ENCODE measurements around the gene PET117. TPM values are rescaled to one million over a fixed set of nuclear protein-coding genes. Genes with fewer than 3 reads are reported as not detected.
"Not testable (repeated sequence)": the region's sequence is repeated elsewhere in the genome, so short reads cannot be mapped to it uniquely, and the experiment has no call there.

PET117 gene
- total RNA-seq, 1 experiment from 2014 or later, result 4.9 TPM

DNA sequence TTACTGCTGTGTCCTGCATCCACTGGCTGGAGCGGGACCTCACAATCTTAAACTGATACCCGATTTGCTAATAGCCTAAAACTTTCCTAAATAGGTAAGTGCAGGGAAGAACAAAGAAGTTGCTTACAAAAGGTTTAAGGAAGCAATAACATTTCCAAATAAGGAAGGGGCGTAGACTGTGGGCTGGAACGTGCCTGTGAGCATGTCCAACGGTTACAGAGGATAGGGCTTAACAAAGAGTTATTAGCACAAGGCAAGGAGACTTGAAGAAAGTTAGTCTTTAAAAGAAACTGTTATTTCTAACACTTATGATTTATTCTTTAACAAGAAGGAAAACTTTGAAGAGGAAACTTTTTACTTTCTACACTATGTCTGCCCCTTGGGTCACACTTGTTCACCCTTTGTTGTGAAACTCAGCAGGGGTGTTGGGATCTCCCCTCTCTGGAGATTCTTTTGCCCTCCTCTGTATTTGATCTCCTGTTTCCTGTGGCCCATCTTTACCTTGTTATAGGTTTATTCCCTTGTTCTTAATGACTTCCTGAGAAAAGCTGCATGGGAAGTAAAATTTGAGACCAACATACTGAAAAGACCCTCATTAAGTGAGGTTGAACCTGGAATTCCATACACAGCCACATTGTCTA, 28.7 kb downstream of the PET117 start:
- Histone ChIP-seq H3K79me2 (ENCODE audit: low read length) (peaks cover 48% of the 10 kb centered on the region), H3K9me2 (replicated peaks; ENCODE audit: insufficient read depth, low read length) (no peaks in the 10 kb centered on the region), H3K4me2 (ENCODE audit: low read depth, low read length, poor library complexity, severe bottlenecking) (no peak overlapping the region), H3K27ac (ENCODE audit: low read length) (no peak overlapping the region), H3K9ac (ENCODE audit: low read length) (no peak overlapping the region), H4K20me1 (ENCODE audit: insufficient read depth, low read depth, low read length) (no peaks in the 10 kb centered on the region), H3K27me3 (ENCODE audit: low read length) (no peaks in the 10 kb centered on the region), H3K9me3 (ENCODE audit: low read length) (no peaks in the 10 kb centered on the region), H2AFZ (ENCODE audit: low read length) (no peak overlapping the region), H3K4me1 (ENCODE audit: low read length) (no peaks in the 10 kb centered on the region), H3K4me3 (ENCODE audit: low read length) (no peak overlapping the region), H3K36me3 (ENCODE audit: insufficient read depth, low read length) (peaks cover 29% of the 10 kb centered on the region; the same call in 1 of the 2 replicates)
- DNase-seq, result no peak

DNA sequence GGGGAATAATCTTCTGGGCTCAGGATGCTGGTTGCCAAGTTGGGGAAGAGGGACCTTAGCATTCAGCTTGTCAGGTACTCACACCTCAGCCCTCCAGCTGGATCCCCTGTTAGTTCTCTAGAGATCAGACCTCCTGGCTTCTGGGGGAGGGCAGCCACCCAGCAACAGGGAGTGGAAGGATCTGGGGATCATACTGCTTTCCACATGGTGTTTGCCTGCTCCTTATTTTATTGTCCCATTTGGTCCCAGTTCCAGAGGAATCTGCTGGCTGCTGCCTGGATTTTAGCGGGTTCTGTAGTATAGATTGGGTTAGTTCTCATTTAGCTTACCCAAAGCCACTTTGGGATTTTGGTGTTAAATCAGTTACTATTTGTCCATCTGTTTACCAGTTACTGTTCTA, 29.3 kb downstream of the PET117 start:
- Histone ChIP-seq H3K9me2 (replicated peaks; ENCODE audit: insufficient read depth, low read length) (no peaks in the 10 kb centered on the region), H3K4me1 (ENCODE audit: low read length) (no peaks in the 10 kb centered on the region), H4K20me1 (ENCODE audit: insufficient read depth, low read depth, low read length) (no peaks in the 10 kb centered on the region), H3K4me3 (ENCODE audit: low read length) (no peak overlapping the region), H3K4me2 (ENCODE audit: low read depth, low read length, poor library complexity, severe bottlenecking) (no peak overlapping the region), H3K9me3 (ENCODE audit: low read length) (no peaks in the 10 kb centered on the region), H2AFZ (ENCODE audit: low read length) (no peak overlapping the region), H3K36me3 (ENCODE audit: insufficient read depth, low read length) (peaks cover 29% of the 10 kb centered on the region; the same call in 1 of the 2 replicates), H3K79me2 (ENCODE audit: low read length) (peaks cover 48% of the 10 kb centered on the region), H3K9ac (ENCODE audit: low read length) (no peak overlapping the region), H3K27me3 (ENCODE audit: low read length) (no peaks in the 10 kb centered on the region), H3K27ac (ENCODE audit: low read length) (no peak overlapping the region)
- DNase-seq, result no peak

DNA sequence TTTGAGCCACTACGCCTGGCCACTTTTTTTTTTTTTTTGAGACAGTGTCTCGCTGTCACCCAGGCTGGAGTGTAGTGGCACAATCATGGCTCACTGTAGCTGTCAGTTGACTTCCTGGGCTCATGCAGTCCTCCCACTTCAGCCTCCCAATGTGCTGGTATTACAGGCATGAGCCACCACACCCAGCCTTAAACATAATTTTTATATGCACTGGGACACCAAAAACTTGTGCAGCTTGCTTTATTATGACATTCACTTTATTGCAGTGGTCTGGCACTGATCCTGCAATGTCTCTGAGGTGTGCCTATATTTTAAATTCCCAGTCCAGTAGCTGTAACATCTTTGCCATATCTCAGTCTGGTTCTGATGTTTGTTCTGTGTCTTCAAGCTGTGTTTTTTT, 34.7 kb downstream of the PET117 start:
- Histone ChIP-seq H3K9me3 (ENCODE audit: low read length) (no peaks in the 10 kb centered on the region), H3K36me3 (ENCODE audit: insufficient read depth, low read length) (peaks cover 18% of the 10 kb centered on the region; the same call in 1 of the 2 replicates), H3K27me3 (ENCODE audit: low read length) (no peaks in the 10 kb centered on the region)

DNA sequence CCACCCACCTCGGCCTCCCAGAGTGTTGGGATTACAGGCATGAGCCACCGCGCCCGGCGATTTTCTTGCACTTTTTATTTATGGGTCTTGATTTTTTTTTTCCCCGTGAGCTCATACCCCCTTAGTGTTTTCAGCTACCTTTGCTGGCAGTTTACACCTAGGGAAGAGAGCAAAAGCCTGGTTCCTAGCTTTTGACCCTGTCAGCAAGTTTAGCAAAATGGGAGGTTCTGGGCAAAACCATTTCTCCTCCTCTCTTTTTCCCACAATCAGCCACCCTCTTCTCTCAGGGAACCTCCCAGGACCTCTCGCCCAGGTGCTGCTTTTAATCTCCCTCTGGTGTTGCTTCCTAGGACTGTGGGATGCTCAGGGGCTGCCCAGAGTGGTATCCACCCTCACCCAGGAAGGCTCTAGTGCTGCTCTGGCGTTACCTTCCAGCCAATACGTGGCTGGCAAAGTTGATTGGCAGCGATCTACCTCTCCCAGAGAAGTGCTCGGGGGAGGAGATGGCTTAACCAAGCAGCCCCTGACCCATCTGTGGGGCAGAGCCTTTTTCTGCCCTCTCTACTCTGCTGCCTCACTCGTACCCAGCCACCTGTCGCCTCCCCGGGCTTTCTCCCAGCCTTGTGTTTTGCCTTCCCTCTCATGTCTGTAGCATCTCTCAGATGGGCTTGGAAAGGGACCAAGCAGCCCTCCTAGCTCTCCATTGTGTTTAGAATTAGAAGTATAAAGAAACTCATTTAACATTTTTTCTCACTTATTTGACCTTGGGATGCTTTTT, 37.4 kb downstream of the PET117 start:
- H3K9me2 ChIP-seq (replicated peaks; ENCODE audit: insufficient read depth, low read length), result no peaks in the 10 kb centered on the region
- H3K36me3 ChIP-seq (ENCODE audit: insufficient read depth, low read length), result peaks cover 17% of the 10 kb centered on the region; the same call in 1 of the 2 replicates
- no peak for DNase-seq
- no peak overlapping the region for H2AFZ ChIP-seq (ENCODE audit: low read length)
- no peak overlapping the region for H3K9ac ChIP-seq (ENCODE audit: low read length)
- no peak overlapping the region for H3K4me3 ChIP-seq (ENCODE audit: low read length)
- no peaks in the 10 kb centered on the region for H3K27me3 ChIP-seq (ENCODE audit: low read length)
- no peak overlapping the region for H3K27ac ChIP-seq (ENCODE audit: low read length)
- H3K4me2 ChIP-seq (ENCODE audit: low read depth, low read length, poor library complexity, severe bottlenecking), result no peak overlapping the region
- peaks cover 58% of the 10 kb centered on the region for H3K79me2 ChIP-seq (ENCODE audit: low read length)
- no peaks in the 10 kb centered on the region for H3K9me3 ChIP-seq (ENCODE audit: low read length)
- no peaks in the 10 kb centered on the region for H4K20me1 ChIP-seq (ENCODE audit: insufficient read depth, low read depth, low read length)
- no peaks in the 10 kb centered on the region for H3K4me1 ChIP-seq (ENCODE audit: low read length)

More for the DNA sequence above, 34.7 kb downstream of the PET117 start:
- peaks cover 67% of the 10 kb centered on the region for H3K79me2 ChIP-seq (ENCODE audit: low read length)
- H3K4me2 ChIP-seq (ENCODE audit: low read depth, low read length, poor library complexity, severe bottlenecking), result no peak overlapping the region
- no peaks in the 10 kb centered on the region for H4K20me1 ChIP-seq (ENCODE audit: insufficient read depth, low read depth, low read length)
- H3K27ac ChIP-seq (ENCODE audit: low read length), result no peak overlapping the region
- H3K4me1 ChIP-seq (ENCODE audit: low read length), result no peaks in the 10 kb centered on the region
- no peaks in the 10 kb centered on the region for H3K9me2 ChIP-seq (replicated peaks; ENCODE audit: insufficient read depth, low read length)
- DNase-seq, result no peak
- no peak overlapping the region for H2AFZ ChIP-seq (ENCODE audit: low read length)
- no peak overlapping the region for H3K4me3 ChIP-seq (ENCODE audit: low read length)
- H3K9ac ChIP-seq (ENCODE audit: low read length), result no peak overlapping the region

DNA sequence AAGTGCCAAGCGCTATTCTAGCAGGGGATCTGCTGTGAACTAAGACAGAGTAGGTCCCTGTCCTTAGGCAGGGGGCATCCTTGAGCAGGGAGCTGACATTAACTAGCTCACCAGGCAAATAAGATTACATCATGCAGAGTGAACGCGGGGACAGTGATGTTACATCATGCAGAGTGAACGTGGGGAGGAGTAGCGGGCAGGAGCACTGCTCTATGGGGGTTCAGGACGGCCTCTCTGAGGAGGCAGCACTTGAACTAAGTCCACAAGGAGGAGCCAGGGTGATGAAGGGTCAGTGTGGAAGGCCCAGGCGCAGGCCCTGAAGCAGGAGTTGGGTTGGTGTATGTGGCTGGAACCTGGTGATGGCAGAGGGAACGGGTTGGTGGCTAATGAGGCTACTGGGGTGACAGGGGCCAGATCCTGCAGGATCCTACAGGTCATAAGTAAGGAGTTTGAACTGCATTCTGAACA, 38.7 kb downstream of the PET117 start:
- H3K4me3 ChIP-seq (ENCODE audit: low read length), result no peak overlapping the region
- no peak overlapping the region for H3K9ac ChIP-seq (ENCODE audit: low read length)
- no peaks in the 10 kb centered on the region for H3K9me3 ChIP-seq (ENCODE audit: low read length)
- H3K27me3 ChIP-seq (ENCODE audit: low read length), result no peaks in the 10 kb centered on the region
- no peak overlapping the region for H3K4me2 ChIP-seq (ENCODE audit: low read depth, low read length, poor library complexity, severe bottlenecking)
- DNase-seq, result no peak
- no peaks in the 10 kb centered on the region for H3K9me2 ChIP-seq (replicated peaks; ENCODE audit: insufficient read depth, low read length)
- H2AFZ ChIP-seq (ENCODE audit: low read length), result no peak overlapping the region
- no peaks in the 10 kb centered on the region for H4K20me1 ChIP-seq (ENCODE audit: insufficient read depth, low read depth, low read length)
- peaks cover 17% of the 10 kb centered on the region for H3K36me3 ChIP-seq (ENCODE audit: insufficient read depth, low read length)
- H3K4me1 ChIP-seq (ENCODE audit: low read length), result no peaks in the 10 kb centered on the region
- peaks cover 53% of the 10 kb centered on the region for H3K79me2 ChIP-seq (ENCODE audit: low read length)
- H3K27ac ChIP-seq (ENCODE audit: low read length), result no peak overlapping the region

DNA sequence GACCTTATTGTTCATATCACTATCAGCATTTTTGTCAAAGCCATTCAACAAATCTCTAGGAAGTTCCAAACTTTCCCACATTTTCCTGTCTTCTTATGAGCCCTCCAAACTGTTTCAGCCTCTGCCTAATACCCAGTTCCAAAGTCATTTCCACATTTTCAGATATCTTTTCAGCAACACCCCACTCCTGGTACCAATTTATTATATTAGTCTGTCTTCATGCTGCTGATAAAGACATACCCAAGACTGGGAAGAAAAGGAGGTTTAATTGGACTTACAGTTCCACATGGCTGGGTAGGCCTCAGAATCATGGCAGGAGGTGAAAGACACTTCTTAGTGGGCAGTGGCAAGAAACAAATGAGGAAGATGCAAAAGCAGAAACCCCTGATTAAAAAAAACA, 42.7 kb downstream of the PET117 start:
- not testable (repeated sequence) for H3K9ac ChIP-seq (ENCODE audit: low read length); H3K9me2 ChIP-seq (replicated peaks; ENCODE audit: insufficient read depth, low read length); H2AFZ ChIP-seq (ENCODE audit: low read length); H3K27ac ChIP-seq (ENCODE audit: low read length); H3K27me3 ChIP-seq (ENCODE audit: low read length); DNase-seq; H4K20me1 ChIP-seq (ENCODE audit: insufficient read depth, low read depth, low read length); H3K4me1 ChIP-seq (ENCODE audit: low read length); H3K4me3 ChIP-seq (ENCODE audit: low read length); H3K9me3 ChIP-seq (ENCODE audit: low read length); H3K4me2 ChIP-seq (ENCODE audit: low read depth, low read length, poor library complexity, severe bottlenecking)
- peaks cover 24% of the 10 kb centered on the region for H3K79me2 ChIP-seq (ENCODE audit: low read length)
- H3K36me3 ChIP-seq (ENCODE audit: insufficient read depth, low read length), result peaks cover 29% of the 10 kb centered on the region

DNA sequence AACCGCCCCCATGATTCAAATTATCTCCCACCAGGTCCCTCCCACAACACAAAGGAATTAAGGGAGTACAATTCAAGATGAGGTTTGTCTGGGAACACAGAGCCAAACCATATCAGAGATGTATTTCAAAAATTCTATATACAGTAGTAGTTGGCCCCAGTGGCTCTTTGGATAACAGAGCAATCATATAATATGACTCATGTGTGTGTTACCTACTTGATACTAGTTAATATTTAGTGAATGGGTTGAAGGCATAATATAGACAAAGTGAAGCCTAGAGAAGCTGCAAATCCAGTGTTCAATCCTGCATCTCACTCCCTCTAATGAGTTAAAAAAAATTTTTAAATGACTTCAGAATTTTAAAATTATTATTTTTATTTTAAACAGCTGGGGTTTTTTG, 43.2 kb downstream of the PET117 start:
- H3K27me3 ChIP-seq (ENCODE audit: low read length), result no peaks in the 10 kb centered on the region
- peaks cover 29% of the 10 kb centered on the region for H3K36me3 ChIP-seq (ENCODE audit: insufficient read depth, low read length)
- no peak overlapping the region for H3K27ac ChIP-seq (ENCODE audit: low read length)
- no peak overlapping the region for H3K4me3 ChIP-seq (ENCODE audit: low read length)
- H3K9me3 ChIP-seq (ENCODE audit: low read length), result no peaks in the 10 kb centered on the region
- H3K9me2 ChIP-seq (replicated peaks; ENCODE audit: insufficient read depth, low read length), result no peaks in the 10 kb centered on the region
- H3K4me1 ChIP-seq (ENCODE audit: low read length), result no peaks in the 10 kb centered on the region
- H2AFZ ChIP-seq (ENCODE audit: low read length), result no peak overlapping the region
- no peak overlapping the region for H3K4me2 ChIP-seq (ENCODE audit: low read depth, low read length, poor library complexity, severe bottlenecking)
- DNase-seq, result no peak
- H3K9ac ChIP-seq (ENCODE audit: low read length), result no peak overlapping the region
- H3K79me2 ChIP-seq (ENCODE audit: low read length), result peaks cover 21% of the 10 kb centered on the region
- no peaks in the 10 kb centered on the region for H4K20me1 ChIP-seq (ENCODE audit: insufficient read depth, low read depth, low read length)

DNA sequence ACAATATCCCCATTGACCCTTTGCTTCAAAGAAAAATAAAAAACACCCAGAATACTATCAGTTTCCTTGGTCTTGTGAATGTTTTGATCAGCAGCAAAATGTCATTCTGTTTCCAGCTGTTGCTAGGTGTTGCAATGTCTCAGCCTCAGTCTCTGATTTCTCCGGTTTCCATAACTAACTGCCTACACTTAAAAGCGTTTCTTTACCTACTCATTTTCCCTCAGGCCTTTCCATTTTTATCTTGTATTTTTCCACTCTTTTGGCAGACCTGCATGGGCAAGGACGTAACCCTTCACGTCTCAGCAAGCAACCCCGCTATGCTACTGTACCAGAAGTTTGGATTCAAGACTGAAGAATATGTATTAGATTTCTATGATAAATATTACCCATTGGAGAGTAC, 49.4 kb downstream of the PET117 start:
- Histone ChIP-seq H3K79me2 (ENCODE audit: low read length) (no peaks in the 10 kb centered on the region), H2AFZ (ENCODE audit: low read length) (no peak overlapping the region), H3K9ac (ENCODE audit: low read length) (no peak overlapping the region), H3K27ac (ENCODE audit: low read length) (no peak overlapping the region), H3K36me3 (ENCODE audit: insufficient read depth, low read length) (peaks cover 30% of the 10 kb centered on the region; the same call in 1 of the 2 replicates), H3K4me1 (ENCODE audit: low read length) (no peaks in the 10 kb centered on the region; the same call in 1 of the 2 replicates), H3K4me3 (ENCODE audit: low read length) (no peak overlapping the region), H3K9me2 (replicated peaks; ENCODE audit: insufficient read depth, low read length) (no peaks in the 10 kb centered on the region), H3K9me3 (ENCODE audit: low read length) (no peaks in the 10 kb centered on the region), H4K20me1 (ENCODE audit: insufficient read depth, low read depth, low read length) (no peaks in the 10 kb centered on the region), H3K4me2 (ENCODE audit: low read depth, low read length, poor library complexity, severe bottlenecking) (no peak overlapping the region), H3K27me3 (ENCODE audit: low read length) (no peaks in the 10 kb centered on the region)
- DNase-seq, result no peak
